ENCODE data around the gene LHFPL6.
A peak's percentile ranks its signal among the peaks of the same experiment; 100 is the strongest.

LHFPL6 gene

DNA sequence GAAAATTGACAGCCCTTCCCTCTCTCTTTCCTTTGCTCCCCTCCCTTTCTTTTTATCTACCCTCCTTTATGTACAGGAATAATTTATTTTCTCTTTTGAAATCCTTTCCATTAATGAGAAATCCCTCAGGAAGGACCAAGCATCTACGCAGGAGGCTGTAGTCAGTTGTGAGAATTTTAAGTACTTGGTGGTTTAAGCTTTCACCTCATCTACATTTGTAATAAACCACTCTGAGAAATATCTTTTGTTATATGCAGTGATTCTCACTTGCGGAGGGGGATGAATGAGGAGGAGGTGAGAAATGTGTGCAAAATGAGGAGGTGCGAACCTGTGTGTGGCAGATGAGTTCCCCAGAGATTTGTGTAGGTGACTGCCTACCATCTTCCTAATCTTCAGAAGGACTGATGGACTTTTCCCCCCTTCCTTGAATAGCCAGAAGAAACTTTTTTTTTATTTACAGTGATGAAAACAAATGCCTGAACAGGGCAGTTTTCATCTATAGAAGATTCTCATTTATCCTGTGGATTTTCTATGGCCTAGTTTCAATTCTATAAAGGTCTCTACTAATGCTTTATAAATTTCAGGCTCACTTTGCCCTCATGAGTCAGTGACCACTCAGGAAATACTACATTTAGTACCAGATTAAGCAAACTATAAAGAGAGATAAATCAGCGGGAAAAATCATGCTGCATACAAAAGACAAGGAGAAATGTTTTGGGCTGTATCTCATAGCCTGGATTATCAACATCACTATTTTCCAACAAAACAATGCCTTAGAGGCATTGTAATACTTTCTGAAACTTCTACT, 118.3 kb downstream of the LHFPL6 start:
- TF ChIP-seq, protein P1, sequence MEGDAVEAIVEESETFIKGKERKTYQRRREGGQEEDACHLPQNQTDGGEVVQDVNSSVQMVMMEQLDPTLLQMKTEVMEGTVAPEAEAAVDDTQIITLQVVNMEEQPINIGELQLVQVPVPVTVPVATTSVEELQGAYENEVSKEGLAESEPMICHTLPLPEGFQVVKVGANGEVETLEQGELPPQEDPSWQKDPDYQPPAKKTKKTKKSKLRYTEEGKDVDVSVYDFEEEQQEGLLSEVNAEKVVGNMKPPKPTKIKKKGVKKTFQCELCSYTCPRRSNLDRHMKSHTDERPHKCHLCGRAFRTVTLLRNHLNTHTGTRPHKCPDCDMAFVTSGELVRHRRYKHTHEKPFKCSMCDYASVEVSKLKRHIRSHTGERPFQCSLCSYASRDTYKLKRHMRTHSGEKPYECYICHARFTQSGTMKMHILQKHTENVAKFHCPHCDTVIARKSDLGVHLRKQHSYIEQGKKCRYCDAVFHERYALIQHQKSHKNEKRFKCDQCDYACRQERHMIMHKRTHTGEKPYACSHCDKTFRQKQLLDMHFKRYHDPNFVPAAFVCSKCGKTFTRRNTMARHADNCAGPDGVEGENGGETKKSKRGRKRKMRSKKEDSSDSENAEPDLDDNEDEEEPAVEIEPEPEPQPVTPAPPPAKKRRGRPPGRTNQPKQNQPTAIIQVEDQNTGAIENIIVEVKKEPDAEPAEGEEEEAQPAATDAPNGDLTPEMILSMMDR (conservative IDR thresholded peaks at IDR 0.05; ENCODE audit: control insufficient read depth, insufficient read depth, low read depth, low read length): no peak
- H3K4me3 ChIP-seq (ENCODE audit: control insufficient read depth, low read depth, low read length): no peak overlapping the region
- peak; percentile 48 for DNase-seq (ENCODE audit: low read depth)

DNA sequence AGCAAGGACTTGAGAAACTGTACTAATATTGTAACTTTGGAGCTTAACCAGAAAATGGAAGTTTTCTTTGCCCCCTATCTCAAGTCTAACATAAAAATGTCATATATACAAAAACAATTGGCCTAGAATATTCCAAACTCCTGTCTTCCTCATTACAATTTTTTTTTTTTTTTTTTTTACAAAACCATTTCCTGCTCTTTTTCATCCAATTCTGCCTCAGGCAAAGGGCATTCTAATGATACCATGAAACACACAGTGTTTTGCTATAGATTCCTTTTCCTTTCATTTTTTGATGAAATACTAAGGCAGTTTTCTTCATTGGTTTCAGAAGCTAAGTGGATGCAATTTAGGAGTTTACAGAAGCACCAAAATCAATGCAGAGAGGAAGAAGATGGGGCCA, 119.7 kb downstream of the LHFPL6 start:
- no peak for DNase-seq (ENCODE audit: low read depth)
- TF ChIP-seq, protein P1 (conservative IDR thresholded peaks at IDR 0.05; ENCODE audit: control insufficient read depth, insufficient read depth, low read depth, low read length): no peak
- H3K4me3 ChIP-seq (ENCODE audit: control insufficient read depth, low read depth, low read length): no peak overlapping the region

DNA sequence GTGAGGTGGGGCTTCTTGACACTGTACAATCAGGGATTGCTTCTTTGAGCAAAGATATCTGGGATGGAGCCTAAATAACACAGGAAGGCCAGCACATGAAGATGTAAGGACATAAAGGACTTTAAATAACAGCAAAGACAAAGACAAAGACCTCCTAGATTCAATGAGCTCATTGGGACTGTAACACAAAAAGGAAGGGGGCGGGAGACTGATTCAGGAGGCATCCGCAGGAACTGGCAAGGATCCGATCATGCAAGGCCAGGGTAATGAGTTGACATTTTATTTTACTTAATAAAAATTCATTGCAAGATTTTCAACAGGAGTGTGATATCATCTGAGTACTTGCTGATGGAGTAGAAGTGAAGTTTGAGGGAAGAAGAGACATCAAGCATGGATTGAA, 121.5 kb downstream of the LHFPL6 start:
- TF ChIP-seq, protein P1 (conservative IDR thresholded peaks at IDR 0.05; ENCODE audit: control insufficient read depth, insufficient read depth, low read depth, low read length): no peak
- DNase-seq (ENCODE audit: low read depth): peak; percentile 47
- H3K4me3 ChIP-seq (ENCODE audit: control insufficient read depth, low read depth, low read length): no peak overlapping the region

DNA sequence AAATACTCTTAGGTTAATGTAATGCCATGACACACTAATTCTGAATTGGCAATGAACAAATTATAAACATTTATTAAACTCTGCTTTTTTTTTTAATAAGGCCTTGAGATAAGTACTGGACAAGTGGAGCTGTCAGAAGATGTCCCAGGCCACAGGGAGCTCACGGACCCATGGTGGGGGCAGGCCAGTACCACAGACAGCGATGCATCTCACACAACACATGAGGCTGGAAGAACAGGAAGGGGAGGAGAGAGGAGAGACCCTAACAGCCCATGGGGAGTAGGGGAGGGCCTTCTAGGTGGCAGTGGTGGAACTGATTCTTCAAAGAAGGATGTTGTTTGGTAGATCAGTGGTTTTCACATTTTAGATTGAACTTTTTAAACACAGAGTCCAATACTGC, 128.4 kb downstream of the LHFPL6 start:
- TF ChIP-seq, protein P1 (conservative IDR thresholded peaks at IDR 0.05; ENCODE audit: control insufficient read depth, insufficient read depth, low read depth, low read length): no peak
- H3K4me3 ChIP-seq (ENCODE audit: control insufficient read depth, low read depth, low read length): no peak overlapping the region
- no peak for DNase-seq (ENCODE audit: low read depth)

DNA sequence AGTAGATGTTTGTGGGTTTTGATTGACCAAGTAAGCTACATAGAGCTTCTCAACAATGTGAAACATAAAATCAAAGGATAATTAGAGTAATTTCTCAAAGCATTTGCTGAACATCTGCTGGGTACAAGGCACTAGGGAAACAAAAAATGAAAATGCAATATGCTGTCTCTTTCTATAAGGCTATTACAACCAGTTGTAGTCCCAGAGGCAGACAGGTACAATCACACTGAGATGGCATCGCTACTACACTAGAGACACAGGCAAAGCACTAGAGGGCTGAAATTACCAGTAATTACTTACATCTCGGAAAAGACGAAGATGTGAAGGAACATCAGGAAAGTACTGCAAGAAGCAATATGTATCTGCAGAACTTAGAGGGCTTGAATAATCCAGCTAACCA, 133.3 kb downstream of the LHFPL6 start:
- DNase-seq (ENCODE audit: low read depth): no peak
- no peak overlapping the region for H3K4me3 ChIP-seq (ENCODE audit: control insufficient read depth, low read depth, low read length)
- TF ChIP-seq, protein P1 (conservative IDR thresholded peaks at IDR 0.05; ENCODE audit: control insufficient read depth, insufficient read depth, low read depth, low read length): no peak

DNA sequence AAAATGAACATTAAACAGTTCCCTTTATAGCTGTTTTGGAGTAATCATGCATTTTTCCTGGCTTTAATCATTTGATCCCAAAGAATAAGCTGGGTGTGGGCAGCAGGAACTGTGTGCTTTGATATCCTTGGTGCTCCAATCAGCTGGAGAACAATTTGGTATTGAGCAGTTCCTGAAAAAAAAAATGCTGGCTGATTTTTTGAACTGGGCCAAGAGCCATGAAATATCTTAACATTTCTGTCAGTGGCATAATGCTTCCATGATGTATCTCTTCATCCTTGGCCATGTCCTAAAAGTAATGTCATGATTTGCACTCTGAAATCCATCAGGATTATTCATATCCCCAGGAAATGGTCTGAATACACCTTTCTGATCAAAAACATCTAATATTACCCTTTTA, 134.7 kb downstream of the LHFPL6 start:
- no peak for DNase-seq (ENCODE audit: low read depth)
- H3K4me3 ChIP-seq (ENCODE audit: control insufficient read depth, low read depth, low read length): no peak overlapping the region
- TF ChIP-seq, protein P1 (conservative IDR thresholded peaks at IDR 0.05; ENCODE audit: control insufficient read depth, insufficient read depth, low read depth, low read length): no peak

All from fibroblast of mammary gland (primary cell).